ENCODE data around the gene CACNA1D.

CACNA1D gene

GRCh38 chr3:53495520-53496391 is 1.3 kb downstream of the CACNA1D start:
- peak; percentile 56 for DNase-seq

GRCh38 chr3:53496392-53496670 is 1.9 kb downstream of the CACNA1D start:
- no peak for DNase-seq

- no peak for DNase-seq
These were observed 2.6 kb downstream of the CACNA1D start for GRCh38 chr3:53496984-53497383.

GRCh38 chr3:53498806-53499641 is 4.6 kb downstream of the CACNA1D start:
- DNase-seq = no peak

- no peak for DNase-seq
These were observed 5.9 kb downstream of the CACNA1D start for GRCh38 chr3:53500165-53500777.

GRCh38 chr3:53501178-53501577 is 6.8 kb downstream of the CACNA1D start:
- DNase-seq = no peak

- DNase-seq = no peak
These were observed 8.3 kb downstream of the CACNA1D start for GRCh38 chr3:53502737-53503136.

GRCh38 chr3:53503195-53503594 is 8.8 kb downstream of the CACNA1D start:
- no peak for DNase-seq

GRCh38 chr3:53506110-53506762 is 11.8 kb downstream of the CACNA1D start:
- no peak for DNase-seq

- DNase-seq = no peak
These were observed 12.3 kb downstream of the CACNA1D start for GRCh38 chr3:53506763-53507145.

GRCh38 chr3:53509494-53509893 is 15.1 kb downstream of the CACNA1D start:
- DNase-seq = no peak

GRCh38 chr3:53510508-53510907 is 16.1 kb downstream of the CACNA1D start:
- DNase-seq = no peak

- no peak for DNase-seq
These were observed 16.8 kb downstream of the CACNA1D start for GRCh38 chr3:53511246-53511645.

GRCh38 chr3:53513556-53514190 is 19.3 kb downstream of the CACNA1D start:
- DNase-seq = no peak

- no peak for DNase-seq
These were observed 21.9 kb downstream of the CACNA1D start for GRCh38 chr3:53516339-53516738.

GRCh38 chr3:53518495-53518981 is 24.1 kb downstream of the CACNA1D start:
- no peak for DNase-seq

GRCh38 chr3:53519065-53519709 is 24.8 kb downstream of the CACNA1D start:
- no peak for DNase-seq

GRCh38 chr3:53523346-53523745 is 28.9 kb downstream of the CACNA1D start:
- no peak for DNase-seq

GRCh38 chr3:53524566-53524965 is 30.2 kb downstream of the CACNA1D start:
- DNase-seq = no peak

- DNase-seq = peak; percentile 57
These were observed 31.6 kb downstream of the CACNA1D start for GRCh38 chr3:53525765-53526703.

- DNase-seq = no peak
These were observed 32.3 kb downstream of the CACNA1D start for GRCh38 chr3:53526704-53527055.
